ENCODE measurements around the gene SORBS1.

- TF ChIP-seq, protein P1, sequence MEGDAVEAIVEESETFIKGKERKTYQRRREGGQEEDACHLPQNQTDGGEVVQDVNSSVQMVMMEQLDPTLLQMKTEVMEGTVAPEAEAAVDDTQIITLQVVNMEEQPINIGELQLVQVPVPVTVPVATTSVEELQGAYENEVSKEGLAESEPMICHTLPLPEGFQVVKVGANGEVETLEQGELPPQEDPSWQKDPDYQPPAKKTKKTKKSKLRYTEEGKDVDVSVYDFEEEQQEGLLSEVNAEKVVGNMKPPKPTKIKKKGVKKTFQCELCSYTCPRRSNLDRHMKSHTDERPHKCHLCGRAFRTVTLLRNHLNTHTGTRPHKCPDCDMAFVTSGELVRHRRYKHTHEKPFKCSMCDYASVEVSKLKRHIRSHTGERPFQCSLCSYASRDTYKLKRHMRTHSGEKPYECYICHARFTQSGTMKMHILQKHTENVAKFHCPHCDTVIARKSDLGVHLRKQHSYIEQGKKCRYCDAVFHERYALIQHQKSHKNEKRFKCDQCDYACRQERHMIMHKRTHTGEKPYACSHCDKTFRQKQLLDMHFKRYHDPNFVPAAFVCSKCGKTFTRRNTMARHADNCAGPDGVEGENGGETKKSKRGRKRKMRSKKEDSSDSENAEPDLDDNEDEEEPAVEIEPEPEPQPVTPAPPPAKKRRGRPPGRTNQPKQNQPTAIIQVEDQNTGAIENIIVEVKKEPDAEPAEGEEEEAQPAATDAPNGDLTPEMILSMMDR (conservative IDR thresholded peaks at IDR 0.05; ENCODE audit: low read length), result no peak
- no peak for TF ChIP-seq EZH2phosphoT487 (IDR thresholded peaks at IDR 0.05; ENCODE audit: borderline replicate concordance, low read depth, low read length)
Observed at GRCh38 chr10:95454940-95455339, 106.2 kb downstream of the SORBS1 start.
